Posterior vena cava (tissue), 2 donors: ENCODE results near the gene NFYC. TPM values are rescaled to one million over a fixed set of nuclear protein-coding genes. Genes with fewer than 3 reads are reported as not detected.
"Not testable (repeated sequence)": the region's sequence is repeated elsewhere in the genome, so short reads cannot be mapped to it uniquely, and the experiment has no call there.

Experiments
- DNase-seq: peaks from one replicate; pipeline ENCODE4 v3.0.0-alpha.2; 2020; ENCODE audit warnings: low spot score
- intact Hi-C, 2 donors: fragments of 100-400 bp; cut with DNase I; formaldehyde crosslinking; loops; one replicate each; pipeline versions ENCODE4 v1.14.1 to v1.14.2; 2022 to 2023
- total RNA-seq, 2 donors: library from RNA; stranded (reverse); fragmentation: NEBNext Ultra II Directional; extraction: Animal tissue kit (Norgen Biotek cat#: 25700); gene quantifications; one replicate each; pipeline ENCODE4 v1.2.1, GENCODE V29; 2021
- donor health status: DM: yes; HTN: yes; CAD: no.
- donor health status: DM: yes; HTN: yes; CAD: no.

NFYC gene
- total RNA-seq, 2 donors from 2014 or later = 33.5 to 44.8 TPM

DNA sequence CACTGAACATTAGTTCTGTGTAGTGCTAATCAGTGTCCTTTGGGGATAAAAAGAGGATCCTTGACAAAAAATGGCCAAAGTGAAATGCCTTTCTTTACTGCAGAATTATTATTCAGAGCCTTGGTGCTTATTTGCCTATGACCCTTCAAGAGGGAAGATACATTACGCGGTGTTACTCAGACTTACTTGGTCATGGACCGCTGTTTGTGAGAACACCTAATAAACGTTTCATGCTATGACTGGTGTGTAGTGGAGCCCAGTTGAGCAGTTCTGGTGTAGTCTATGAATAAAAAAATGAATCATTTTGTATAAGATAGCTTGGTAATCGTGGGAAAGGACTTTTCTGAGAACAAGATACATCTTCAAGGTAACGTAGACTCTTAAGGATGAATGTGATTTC lies 8.3 kb downstream of the NFYC start:
- no peak for DNase-seq
- intact Hi-C loops = no loop called here

DNA sequence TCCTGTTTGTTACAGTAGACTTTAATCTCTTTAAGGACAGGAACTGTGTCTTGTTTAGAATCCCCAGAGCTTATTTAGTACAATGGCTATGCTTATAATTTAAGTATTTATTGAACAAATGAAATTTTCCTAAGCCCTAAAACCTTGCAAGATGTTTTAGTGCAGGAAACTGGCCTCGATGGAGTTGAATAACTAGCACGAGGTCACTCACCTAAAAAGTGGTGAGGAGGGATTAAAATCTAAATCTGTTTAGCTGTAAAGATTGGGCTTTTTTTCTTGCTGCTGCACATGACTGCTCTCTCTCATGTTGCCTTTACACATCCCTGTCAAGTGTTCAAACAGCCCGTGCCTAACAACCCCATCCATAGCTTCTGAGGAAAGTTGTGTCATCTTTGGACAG lies 10.2 kb downstream of the NFYC start:
- intact Hi-C loops = no loop called here
- DNase-seq = no peak

DNA sequence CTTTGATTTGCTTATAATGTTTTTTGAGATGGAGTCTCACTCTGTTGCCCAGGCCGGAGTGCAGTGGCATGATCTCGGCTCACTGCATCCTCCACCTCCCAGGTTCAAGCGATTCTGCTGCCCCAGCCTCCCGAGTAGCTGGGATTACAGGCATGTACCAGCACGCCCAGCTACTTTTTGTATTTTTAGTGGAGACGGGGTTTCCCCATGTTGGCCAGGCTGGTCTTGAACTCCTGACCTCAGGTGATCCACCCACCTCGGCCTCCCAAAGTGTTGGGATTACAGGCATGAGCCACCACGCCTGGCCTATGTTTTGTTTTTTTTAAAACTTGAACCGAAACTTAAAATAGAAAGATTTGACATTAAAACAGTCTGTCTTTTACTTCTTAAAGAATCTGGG lies 11.3 kb downstream of the NFYC start:
- intact Hi-C loops, DNase-seq: not testable (repeated sequence)

DNA sequence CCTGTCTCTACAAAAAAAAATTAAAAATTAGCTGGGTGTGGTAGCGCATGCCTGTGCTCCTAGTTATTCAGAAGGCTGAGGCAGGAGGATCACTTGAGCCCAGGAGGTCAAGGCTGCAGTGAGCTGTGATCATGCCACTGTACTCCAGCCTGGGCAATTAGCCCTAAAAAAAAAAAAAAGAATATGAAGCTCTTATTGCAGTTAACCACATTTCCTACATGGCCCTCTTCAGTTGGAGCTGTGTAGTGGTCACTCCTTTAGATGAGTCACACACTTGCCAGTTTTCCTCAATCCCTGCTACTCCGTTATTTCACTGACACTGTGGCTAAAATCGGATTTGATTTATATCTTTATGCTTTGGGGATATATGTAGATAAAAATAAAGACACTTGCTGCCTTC lies 11.8 kb downstream of the NFYC start:
- DNase-seq = no peak
- intact Hi-C loops = no loop called here

DNA sequence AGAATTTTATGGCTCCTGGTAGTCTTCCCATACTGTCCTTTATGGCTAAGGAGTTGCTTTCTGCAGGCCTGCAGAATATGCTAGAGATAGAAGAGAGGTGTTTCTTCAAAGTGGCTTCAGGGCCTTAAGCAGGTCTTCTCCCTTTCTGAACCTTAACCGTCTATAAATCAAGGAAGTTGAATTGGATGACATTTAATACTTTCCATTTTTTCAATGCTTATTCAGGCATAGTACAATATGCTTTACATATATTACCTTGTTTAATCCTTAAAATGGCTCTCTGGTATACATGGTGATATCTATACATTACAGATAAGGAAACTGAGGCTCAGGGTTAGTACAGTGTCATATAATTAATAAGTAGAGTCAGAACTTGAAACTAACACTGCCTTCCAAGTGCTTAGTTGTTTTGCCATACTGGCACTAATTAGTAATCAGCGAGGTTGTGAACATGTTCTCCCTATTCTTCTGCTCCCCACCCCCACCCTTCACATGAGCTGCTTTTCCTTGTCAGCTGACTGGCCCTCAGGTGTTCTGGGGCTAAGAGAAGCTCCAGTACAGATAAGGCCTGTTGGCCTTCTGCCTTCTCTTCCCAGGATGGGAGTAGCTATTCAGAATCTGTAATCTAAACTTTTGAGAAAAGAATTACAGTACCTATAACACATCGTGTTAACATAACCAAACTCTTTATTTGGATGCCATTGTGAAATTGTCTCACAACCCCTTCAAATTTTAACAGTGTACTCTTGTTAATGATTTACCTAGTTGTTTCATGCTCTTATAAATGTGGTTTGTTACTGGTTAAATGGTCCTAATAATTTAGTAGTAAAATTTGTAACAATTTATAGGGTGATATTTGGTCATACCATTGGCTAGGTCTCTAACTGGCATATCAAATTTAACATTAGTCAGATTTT lies 13.6 kb downstream of the NFYC start:
- intact Hi-C loops = no loop called here
- no peak for DNase-seq

DNA sequence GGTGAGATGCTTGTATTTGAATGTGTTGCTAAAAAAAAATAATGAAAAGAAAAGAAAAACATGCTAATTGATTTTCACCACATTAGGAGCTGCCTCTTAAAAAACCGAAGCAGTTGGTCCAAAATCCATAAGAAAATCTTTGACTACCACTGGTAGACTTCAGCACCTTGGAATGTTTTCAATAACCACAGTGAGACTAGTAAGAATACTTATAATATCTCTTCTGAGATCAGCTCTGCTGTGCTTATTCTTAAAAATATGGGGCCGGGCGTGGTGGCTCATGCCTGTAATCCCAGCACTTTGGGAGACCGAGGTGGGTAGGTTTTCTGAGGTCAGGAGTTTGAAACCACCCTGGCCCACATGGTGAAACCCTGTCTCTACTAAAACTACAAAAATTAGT lies 15.1 kb downstream of the NFYC start:
- intact Hi-C loops = no loop called here
- DNase-seq = no peak

DNA sequence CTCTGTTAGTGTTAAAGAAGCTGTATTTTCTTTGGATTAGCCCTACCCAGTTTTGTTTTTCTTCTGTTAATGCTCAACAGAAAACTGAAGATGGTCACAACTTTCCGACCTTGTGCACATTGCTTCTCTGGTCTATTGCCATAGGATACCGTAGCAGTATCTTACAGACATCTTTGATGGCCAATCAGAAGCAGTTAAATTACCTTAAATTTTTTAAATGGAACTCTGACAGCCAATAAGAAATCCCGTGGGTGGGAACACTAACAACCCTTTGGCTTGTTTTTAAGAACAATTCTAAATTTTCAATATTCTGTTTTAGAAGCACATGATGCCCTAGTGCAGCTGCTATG lies 17.2 kb downstream of the NFYC start:
- intact Hi-C loops = no loop called here
- DNase-seq = no peak

DNA sequence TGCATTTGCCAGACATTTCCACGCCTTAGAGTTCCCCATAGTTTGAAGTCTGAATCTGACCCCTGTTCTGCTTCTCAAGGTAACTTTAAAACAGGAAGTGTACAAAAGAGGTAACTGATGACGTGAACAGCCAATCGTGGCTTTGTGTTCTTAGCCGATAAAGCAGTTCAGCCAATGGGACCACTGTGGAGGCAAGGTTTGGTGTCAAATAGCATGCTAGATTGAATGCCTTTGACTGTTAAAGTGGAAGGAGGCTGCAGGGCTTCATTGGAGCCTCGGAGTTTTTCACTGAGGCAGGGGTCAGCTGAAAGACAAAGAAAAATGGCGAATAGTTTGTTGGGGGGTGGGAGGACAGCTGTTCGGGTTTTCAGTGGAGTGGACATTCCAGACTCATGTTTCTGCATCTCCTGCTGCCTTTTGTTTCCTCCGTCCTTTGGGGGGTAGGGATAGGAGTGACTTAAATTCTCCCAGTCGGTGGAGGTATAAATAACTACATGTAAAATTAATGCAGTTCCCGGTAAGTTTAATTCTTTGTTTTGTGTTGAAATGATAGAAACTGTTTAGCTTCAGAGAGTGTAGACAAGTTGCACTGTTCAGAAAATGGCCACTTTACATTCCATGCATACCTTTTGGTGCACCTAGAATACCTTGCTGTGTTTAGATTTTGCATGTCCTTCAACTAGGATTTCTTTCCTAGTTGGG lies 17.7 kb downstream of the NFYC start:
- intact Hi-C loops = no loop called here
- no peak for DNase-seq

DNA sequence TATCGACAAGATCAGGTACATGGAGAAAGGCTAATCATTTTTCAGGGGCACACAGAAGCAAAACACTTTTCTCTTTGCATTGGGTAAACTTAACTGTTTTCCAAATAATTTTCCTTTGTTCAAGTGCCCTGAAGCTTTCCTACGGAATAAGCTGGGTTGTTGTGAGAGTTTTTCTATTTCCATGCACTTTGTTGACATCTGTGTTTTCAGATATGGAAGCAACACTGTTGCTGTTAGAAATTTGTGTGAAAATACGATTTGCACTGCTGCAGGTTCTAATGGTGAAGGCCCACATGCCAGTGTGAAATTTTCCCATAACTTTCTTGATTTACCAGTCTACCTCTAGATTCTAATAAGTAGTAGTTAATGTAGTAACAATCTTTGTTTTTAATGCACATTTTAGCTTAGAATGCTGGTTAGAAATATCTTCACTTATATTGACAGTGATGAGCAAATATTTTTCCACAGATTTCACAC lies 18.3 kb downstream of the NFYC start:
- no peak for DNase-seq
- intact Hi-C loops = loop anchor here in 1 of 2 donors (10.0 kb wide), 1 partner anchor 55 kb away; no protein-coding TSS in a partner anchor

DNA sequence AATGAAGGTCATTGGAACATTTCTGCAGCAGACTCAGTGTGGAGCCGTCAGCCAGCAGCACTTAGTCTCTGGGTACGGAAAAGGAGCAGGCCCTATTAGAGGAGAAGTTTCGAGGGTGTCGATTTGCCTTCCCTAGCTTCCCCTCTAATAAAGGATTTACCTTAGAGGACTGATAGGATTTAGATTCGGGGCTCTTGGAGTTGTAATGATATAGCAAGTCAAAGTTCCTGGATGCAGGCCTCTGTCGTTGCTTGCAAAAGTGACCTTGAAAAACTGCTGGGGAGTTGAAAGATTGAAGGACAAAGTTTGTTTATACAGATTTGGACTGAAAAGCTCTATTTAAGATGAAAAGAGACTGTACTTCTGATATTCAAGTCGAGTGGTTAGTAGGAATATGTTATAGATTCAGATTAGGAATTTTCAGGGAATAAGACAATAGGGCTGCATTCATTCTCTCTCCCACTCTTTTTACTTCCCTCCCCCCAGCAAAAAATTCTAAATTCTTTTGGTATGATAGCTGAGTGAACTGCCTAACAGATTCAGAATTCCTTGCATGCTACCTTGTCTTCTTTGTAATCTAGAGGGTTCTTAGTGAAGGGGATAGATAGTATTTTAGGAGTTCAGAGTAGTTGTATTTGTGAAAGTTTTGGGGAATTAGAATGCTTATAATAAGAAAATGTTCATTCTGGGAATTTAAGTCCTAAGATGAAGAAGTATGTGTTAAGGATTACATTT lies 19.2 kb downstream of the NFYC start:
- intact Hi-C loops = loop anchor here in 1 of 2 donors (10.0 kb wide), 1 partner anchor 54 kb away; no protein-coding TSS in a partner anchor
- no peak for DNase-seq

DNA sequence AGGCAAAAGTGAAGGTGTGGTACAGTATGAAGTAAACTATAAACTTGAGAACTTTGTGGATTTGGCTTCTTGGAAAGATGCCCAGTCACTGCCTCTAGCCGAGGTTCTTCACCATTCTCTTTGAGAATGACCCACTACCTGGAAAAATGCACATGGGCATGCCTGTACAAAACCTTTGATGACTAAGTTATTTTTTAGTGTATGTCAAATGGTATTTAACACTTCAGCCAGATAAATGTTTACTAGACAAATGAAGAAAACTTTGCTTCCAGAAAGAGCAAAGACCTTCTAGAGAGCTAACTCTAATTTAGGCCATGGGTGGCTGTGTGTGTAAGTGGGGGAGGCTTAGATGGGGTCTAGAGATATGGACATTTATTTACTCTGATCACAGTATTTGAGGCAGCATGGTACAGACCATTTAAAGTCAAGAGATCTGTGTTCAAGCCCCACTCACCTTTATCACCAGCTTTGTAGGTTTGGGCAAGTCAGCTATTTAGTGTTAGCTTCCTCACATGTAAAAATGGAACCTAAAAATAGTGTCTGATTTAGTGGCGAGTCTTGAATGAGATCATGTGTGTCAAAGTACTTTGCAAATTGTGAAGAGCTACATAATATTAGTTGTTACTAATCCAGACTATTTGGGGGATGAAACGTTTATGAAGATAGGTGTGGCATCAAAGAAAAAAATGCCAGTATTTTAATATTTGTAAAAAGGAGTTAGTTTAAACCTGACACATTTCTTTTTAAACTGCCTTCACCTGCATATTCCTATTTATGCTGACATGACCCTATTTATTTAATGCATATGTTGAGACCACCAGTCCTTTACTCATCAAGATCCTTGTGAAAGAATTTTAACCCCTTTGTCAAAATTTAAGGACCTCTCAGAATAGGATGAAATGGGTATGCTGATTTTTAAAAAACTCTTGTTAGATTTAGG lies 20.2 kb downstream of the NFYC start:
- no peak for DNase-seq
- intact Hi-C loops = loop anchor here in 1 of 2 donors (10.0 kb wide), 1 partner anchor 53 kb away; no protein-coding TSS in a partner anchor

DNA sequence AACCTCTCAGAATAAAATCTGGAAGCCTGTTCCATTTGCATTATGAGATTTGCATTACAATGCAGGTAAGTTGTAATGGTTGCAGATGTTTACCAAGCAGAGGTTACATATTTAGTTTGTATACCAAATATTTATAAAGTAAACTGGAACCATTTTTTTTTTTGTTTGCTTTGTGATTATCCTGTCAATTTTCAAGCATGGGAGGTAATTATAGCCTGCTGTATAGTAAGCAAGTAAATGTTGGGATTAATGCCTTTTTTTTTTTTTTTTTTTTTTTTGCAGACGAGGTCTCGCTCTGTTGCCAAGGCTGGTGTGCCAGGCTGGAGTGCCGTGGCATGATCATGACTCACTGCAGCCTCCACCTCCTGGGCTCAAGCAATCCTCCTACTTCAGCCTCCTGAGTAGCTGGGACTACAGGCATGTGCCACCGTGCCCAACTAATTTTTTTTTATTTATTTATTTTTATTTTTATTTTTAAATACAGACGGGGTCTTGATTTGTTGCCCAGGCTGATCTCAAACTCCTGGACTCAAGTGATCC lies 21.0 kb downstream of the NFYC start:
- intact Hi-C loops = loop anchor here in 1 of 2 donors (10.0 kb wide), 1 partner anchor 52 kb away; no protein-coding TSS in a partner anchor

DNA sequence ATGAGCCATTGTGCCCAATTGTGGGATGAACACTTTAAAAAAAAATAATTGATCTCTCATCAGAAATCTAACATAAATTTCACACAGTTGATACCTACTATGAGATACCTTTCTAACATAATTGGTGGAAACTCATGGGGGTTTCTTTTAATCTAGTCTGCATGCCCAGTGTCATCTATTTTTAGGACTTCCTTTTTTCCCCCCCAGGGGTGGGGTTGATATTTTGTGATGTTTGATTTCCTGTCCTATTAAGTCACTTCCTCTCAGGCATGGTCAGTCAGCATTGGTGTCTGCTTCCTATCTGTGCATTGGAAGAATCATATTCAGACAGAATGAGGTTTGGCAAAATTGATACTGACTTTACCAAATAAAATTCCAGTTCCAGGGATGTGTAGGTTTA lies 21.5 kb downstream of the NFYC start:
- intact Hi-C loops = loop anchor here in 1 of 2 donors (10.0 kb wide), 1 partner anchor 52 kb away; no protein-coding TSS in a partner anchor
- no peak for DNase-seq

More for the DNA sequence above, 21.0 kb downstream of the NFYC start:
- DNase-seq = no peak

DNA sequence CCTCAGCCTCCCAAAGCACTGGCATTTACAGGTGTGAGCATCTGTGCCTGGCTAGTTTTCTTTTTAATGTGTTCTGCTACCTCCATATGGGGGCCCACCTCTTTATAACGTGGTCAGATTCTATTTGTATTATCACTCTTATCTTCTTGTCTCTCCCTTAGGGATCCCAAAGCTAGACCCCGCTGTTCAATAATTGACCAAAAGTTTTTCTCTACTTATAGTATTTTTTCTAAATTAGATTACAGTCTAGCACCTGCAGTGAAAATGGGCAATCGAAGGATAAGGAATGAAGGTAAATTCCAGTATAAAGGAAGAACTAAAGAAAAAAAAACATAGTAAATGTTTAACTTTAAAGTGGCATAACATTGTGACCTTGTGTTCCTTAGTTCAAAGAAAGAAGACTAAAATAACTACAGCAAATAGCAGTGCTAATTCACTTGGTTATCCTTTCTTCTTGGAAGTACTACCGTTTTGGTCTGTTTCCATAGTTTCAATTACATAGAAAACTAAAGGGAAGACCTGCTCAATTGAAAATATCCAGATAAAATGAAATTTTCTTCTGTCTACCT lies 24.1 kb downstream of the NFYC start:
- intact Hi-C loops = loop anchor here in 1 of 2 donors (10.0 kb wide), 1 partner anchor 49 kb away; no protein-coding TSS in a partner anchor
- DNase-seq = no peak

DNA sequence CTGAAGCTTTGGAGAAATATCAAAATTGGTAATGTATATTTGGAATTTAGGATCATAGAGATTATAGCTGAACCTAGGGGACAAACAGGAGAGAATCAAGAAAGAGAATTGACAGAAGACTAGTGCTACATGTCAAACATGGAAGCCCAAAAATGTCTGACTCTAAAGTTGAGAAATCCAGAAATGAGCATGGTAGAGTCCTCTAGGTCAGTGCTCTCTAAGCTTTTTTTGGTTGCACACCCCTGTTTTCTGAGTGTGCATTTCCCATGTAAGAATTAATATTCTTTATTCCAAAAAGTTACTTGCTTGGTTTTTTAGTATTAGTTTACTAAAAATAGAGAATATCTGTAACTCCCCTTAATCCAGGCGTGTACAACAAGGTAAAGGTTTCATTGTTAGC lies 25.6 kb downstream of the NFYC start:
- DNase-seq = no peak
- intact Hi-C loops = loop anchor here in 1 of 2 donors (10.0 kb wide), 1 partner anchor 48 kb away; no protein-coding TSS in a partner anchor

DNA sequence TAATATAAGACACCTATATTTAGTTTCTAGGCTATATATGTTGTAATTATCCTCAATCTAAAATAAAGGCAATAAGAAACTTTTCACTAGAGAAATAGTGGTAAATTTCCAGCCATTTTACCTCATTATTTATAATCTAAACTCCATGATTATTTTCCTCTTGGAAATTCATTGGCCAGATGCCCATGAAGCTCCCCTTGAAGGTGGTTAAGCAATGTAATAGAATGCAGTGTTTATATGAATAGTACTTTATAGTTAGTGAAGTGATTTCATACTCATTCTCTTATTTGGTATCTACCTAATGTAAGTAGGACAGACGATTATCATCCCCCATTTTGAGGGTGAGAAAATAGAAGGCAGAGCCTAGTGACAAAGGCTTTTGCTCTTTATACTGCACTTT lies 26.5 kb downstream of the NFYC start:
- intact Hi-C loops = loop anchor here in 1 of 2 donors (10.0 kb wide), 1 partner anchor 47 kb away; no protein-coding TSS in a partner anchor

DNA sequence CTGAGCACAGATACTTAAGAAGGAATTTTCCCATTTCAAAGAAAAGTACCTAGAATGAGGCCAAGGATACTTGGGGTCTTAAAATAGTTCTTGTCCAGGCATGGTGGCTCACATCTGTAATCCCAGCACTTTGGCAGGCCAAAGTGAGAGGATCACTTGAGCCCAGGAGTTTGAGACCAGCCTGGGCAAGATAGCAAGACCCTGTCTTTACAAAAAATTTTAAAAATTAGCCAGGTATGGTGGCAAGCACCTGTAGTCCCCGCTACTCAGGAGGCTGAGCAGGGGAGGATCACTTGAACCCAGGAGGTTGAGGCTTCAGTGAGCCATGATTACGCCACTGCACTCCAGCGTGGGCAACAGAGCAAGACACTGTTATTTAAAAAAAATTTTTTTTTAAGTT lies 29.0 kb downstream of the NFYC start:
- no peak for DNase-seq
- intact Hi-C loops = no loop called here

More for the DNA sequence above, 26.5 kb downstream of the NFYC start:
- DNase-seq = no peak

DNA sequence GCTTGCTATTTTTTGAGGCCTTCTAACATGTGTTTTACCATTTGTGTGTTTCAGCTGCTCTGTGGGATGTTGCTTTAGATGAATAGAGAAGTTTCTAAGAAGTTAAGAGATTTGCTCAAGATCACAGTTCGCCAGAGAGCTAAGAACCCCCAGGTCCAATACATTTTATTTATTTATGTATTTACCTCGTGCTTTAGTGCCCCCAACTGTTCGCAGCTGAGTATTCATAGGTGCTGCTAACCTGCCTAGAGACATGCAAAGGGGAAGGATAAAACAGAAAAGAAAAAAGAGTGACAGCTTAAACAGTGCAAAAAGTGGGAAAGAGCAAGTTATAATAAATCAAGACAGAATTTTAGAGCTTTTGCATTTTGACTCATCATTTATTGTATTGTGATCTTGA lies 31.1 kb downstream of the NFYC start:
- intact Hi-C loops = no loop called here

More for the DNA sequence above, 31.1 kb downstream of the NFYC start:
- DNase-seq = no peak
